GM19455 (cell line): ENCODE measurements around the gene TAMM41.
"Not testable (repeated sequence)": the region's sequence is repeated elsewhere in the genome, so short reads cannot be mapped to it uniquely, and the experiment has no call there.

Source experiments
- ATAC-seq: cut with Tn5 transposase; IDR thresholded peaks from one replicate; pipeline ENCODE4 v1.9.1; 2021; ENCODE audit not compliant: unreplicated experiment

The TAMM41 gene

GRCh38 chr3:11815111-11815510 lies 31.6 kb downstream of the TAMM41 start:
- no peak for ATAC-seq

GRCh38 chr3:11814663-11815062 lies 32.0 kb downstream of the TAMM41 start:
- ATAC-seq: no peak

GRCh38 chr3:11810276-11810675 lies 36.4 kb downstream of the TAMM41 start:
- ATAC-seq: no peak

GRCh38 chr3:11808231-11808630 lies 38.5 kb downstream of the TAMM41 start:
- ATAC-seq: no peak

GRCh38 chr3:11807686-11808085 lies 39.0 kb downstream of the TAMM41 start:
- no peak for ATAC-seq

GRCh38 chr3:11805716-11806115 lies 41.0 kb downstream of the TAMM41 start:
- no peak for ATAC-seq

- no peak for ATAC-seq
Observed at GRCh38 chr3:11803977-11804892, 42.5 kb downstream of the TAMM41 start.

GRCh38 chr3:11799791-11800190 lies 46.9 kb downstream of the TAMM41 start:
- ATAC-seq: no peak

- ATAC-seq: no peak
Observed at GRCh38 chr3:11794927-11795326, 51.8 kb downstream of the TAMM41 start.

- ATAC-seq: no peak
Observed at GRCh38 chr3:11791339-11792200, 55.1 kb downstream of the TAMM41 start.

GRCh38 chr3:11789412-11789811 lies 57.3 kb downstream of the TAMM41 start:
- no peak for ATAC-seq

- ATAC-seq: no peak
Observed at GRCh38 chr3:11784971-11785377, 61.7 kb downstream of the TAMM41 start.

GRCh38 chr3:11780341-11780740 lies 66.3 kb downstream of the TAMM41 start:
- no peak for ATAC-seq

GRCh38 chr3:11779626-11780025 lies 67.1 kb downstream of the TAMM41 start:
- no peak for ATAC-seq

- no peak for ATAC-seq
Observed at GRCh38 chr3:11778248-11778647, 68.4 kb downstream of the TAMM41 start.

- ATAC-seq: no peak
Observed at GRCh38 chr3:11776346-11776745, 70.3 kb downstream of the TAMM41 start.

GRCh38 chr3:11775493-11775892 lies 71.2 kb downstream of the TAMM41 start:
- no peak for ATAC-seq

- ATAC-seq: no peak
Observed at GRCh38 chr3:11774296-11774877, 72.3 kb downstream of the TAMM41 start.

GRCh38 chr3:11771931-11772330 lies 74.8 kb downstream of the TAMM41 start:
- not testable (repeated sequence) for ATAC-seq

- ATAC-seq: peak; percentile 96
Observed at GRCh38 chr3:11770477-11771391, 76.0 kb downstream of the TAMM41 start.
